GM21526 (cell line): ENCODE data around the gene TFCP2L1.

Experiments
- ATAC-seq: cut with Tn5 transposase; IDR thresholded peaks from one replicate; pipeline ENCODE4 v1.9.1; 2021; ENCODE audit warnings: moderate library complexity; ENCODE audit not compliant: unreplicated experiment, low FRiP score

TFCP2L1 gene

DNA sequence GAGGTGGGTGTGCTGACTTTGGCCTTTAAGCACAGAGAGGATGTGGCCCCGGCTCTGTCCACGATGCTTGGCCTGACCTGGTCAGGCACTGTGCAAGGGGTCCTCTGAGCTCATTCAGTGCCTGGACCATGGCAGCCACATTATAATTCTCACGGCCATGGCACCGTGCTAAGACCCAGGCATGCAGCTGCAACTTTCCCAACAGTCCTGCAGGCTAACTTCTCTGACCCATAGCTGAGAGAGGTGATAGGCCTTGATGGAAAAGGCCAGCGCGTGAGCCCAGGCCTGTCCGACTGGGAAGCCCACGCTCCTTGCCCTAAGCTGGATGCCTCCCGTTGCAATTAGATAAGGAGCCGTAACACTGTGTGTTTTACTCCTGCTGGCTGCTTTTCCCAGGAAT is 99.9 kb downstream of the TFCP2L1 start:
- ATAC-seq = no peak

DNA sequence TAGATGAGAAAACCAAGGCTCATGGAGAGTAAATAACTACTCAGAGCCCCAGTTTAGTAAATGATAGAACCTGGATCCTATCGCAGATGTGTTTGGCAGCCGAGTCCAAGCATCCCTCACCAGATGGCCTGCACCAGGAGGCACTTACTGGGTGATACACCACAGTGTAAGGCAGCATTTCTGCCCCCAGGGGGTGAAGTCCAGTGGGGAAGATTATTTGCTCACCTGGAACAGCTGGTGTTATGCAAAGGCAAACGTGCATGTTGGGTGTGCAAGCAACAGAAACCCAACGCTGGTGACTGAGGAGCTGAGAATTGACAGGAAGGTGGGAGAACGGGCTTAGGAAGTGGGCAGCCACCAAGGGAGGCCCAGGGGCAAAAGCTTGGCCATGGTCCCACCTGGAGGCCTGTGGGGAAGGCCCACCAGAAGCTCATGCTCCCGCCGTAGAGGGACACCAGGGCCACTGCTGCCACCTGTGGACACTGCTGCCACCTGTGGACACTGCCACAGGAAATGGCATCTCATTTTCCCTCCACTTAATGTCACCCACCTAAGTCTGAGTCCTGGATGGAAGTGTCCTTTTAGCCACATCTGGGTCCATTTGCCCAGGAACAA is 100.6 kb downstream of the TFCP2L1 start:
- no peak for ATAC-seq

GRCh38 chr2:121182520-121182919 is 102.5 kb downstream of the TFCP2L1 start:
- ATAC-seq = no peak

DNA sequence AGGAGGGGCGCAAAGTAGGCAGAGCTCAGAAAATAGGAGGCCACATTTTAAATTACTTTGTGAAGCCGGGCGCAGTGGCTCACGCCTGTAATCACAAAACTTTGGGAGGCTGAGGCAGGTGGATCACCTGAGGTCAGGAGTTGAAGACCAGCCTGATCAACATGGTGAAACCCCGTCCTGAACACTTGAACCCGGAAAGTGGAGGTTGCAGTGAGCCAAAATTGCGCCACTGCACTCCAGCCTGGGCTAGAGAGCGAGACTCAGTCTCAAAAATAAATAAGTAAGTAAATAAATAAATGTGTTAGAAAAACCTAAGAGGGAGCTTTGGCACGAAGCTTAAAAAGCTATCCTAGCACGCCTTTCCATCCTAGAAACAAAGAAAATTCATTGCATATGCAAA is 105.5 kb downstream of the TFCP2L1 start:
- no peak for ATAC-seq

- no peak for ATAC-seq
These were observed 106.3 kb downstream of the TFCP2L1 start for GRCh38 chr2:121178730-121179129.

DNA sequence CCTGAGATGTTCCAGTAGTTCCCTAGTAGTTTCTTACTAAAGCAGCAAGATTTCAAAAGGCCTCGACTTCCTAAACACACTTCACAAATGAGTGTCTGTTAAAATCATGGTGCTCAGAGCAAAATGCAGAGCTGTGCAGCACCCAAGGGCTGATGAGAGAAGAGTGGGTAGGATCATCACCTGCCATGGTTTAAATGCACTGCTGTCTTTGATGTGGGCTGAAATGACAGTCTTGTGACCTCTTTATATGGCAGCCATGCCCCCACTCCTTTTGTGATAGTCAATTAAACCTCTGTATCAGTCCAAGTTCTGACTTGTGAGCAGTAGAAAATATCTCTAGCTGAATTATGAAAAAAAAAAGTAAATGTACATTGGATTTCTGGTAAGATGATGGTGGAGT is 107.1 kb downstream of the TFCP2L1 start:
- ATAC-seq = no peak

DNA sequence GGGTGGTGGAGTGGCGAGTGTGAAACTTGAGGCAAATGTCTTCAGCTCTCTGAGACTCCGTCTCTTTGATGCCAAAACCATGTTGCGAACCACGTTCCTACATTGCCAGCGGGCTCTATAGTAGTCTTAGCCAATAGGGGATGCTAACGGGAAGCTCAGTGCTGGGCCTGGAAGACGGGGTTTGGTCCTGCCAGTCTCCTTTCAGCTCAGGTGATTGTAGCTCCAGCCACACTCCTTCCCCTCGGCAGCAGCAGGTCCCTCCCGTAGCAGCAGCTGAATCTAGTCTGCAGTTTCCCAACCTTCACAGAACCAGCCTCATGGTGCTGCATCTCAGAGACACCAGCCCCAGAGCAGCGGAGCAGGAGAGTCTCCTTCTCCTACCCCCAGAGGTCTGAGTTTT is 109.7 kb downstream of the TFCP2L1 start:
- no peak for ATAC-seq

DNA sequence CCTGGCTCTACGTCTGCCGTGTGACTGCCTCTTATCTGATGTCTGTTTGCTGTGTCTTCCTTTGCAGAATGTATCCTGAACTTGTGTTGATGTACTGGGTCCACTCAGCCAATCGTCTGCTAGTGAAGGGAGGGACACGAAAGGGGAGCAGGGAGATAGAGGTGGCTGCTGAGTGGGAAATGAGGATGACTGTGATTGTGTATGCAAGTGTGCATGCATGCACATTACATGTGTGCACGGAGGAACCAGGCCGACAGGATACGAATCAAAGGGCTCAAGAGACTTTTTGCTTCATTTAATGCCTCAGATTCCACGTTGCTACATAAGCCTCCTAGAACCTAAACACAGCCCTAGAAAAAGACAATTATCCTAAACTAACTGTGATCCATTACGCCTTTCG is 111.2 kb downstream of the TFCP2L1 start:
- no peak for ATAC-seq

DNA sequence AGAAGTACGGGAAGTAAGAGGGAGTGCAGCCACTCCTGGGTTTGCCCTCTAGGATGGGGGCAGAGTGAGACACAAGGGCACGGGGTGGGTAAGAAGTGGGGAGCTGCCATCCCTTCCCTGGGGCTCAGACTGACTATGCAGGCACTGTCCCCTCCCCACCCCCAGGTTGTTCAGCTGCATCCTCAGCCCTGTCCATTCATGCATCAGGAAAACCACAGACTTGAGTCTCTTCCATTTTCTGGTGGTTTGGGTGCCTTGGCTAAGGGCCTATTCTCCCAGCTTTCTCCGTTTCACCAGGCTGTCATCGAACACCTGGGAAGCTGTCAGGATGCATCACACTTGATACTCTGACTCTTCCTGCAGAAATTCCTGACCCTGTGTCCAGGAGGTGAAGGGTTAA is 111.9 kb downstream of the TFCP2L1 start:
- no peak for ATAC-seq

DNA sequence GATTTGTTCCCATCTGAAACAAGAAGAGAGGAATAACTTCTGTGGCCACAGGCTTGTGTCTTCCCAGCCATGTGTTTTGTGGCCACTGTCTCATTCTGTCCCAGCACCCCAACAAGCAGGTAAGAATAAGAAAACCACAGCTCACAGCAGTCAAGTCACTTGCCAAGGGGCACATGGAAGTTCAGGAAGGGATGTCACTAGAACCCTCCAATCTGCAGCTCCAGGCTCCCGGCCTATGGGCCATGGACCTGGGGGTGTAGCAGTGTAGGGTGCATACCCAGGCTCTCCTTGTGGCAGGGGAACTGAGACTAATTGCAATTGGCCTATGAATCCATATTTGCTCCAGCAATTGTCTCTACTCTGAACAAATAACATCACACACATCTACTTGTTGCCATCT is 112.5 kb downstream of the TFCP2L1 start:
- ATAC-seq = no peak

DNA sequence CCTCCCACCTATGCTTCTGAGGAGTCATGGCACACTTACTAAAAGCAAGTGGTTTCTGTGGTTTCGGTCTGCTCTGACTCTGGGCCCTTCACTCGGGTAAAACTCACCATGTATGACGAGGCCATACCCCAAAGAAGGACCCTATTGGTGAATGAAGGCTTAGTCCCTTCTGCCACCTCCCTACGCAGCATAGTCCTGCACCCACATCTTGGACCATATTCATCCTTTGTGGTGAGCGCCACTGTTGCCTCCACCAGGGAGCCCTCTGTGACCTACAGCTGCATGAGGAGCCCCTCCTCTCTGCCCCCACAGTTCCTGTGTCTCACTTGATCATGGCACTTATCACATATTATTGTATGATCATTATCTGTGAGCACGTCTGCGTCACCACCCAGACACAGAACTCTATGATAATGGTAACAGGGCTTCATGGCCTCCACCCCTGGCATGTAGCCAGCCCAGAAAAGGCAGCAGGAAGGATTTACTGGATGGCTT is 113.3 kb downstream of the TFCP2L1 start:
- no peak for ATAC-seq

DNA sequence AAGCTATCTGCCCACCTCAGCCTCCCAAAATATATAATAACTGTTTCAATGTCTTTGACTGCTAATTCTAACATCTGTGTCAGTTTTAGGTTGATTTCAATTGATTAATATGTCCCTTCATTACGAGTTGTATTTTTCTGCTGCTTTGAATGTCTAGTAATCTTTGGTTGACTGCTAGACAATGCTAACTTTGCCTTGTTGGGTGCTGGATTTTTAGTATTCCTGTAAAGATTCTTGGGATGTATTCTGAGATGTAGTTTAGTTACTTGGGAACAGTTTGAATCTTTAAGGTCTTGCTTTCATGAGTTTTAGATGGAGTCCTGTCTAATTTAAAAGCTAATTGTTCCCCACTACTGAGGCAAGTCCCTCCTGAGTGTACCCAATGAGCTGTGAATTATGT is 114.4 kb downstream of the TFCP2L1 start:
- no peak for ATAC-seq

- no peak for ATAC-seq
These were observed 117.6 kb downstream of the TFCP2L1 start for GRCh38 chr2:121167411-121167810.
